ENCODE data around the gene AAGAB. TPM values are rescaled to one million over a fixed set of nuclear protein-coding genes. Genes with fewer than 3 reads are reported as not detected.

Gene AAGAB
- total RNA-seq, 1 experiment from 2014 or later = 40.1 TPM

- H2BK12ac ChIP-seq (ENCODE audit: insufficient read length, low read depth, low read length) = no peak overlapping the region
- no peaks in the 10 kb centered on the region for H3K27me3 Mint-ChIP-seq (ENCODE audit: low read depth)
- H2BK15ac ChIP-seq (ENCODE audit: low read depth, low read length) = no peak overlapping the region
- H3K4me2 ChIP-seq (ENCODE audit: insufficient read depth, insufficient read length, low read length) = no peak overlapping the region
- no peaks in the 10 kb centered on the region for H3K79me1 ChIP-seq (ENCODE audit: insufficient read depth, low read depth, low read length, poor library complexity, severe bottlenecking)
- no peak overlapping the region for H2BK20ac ChIP-seq (ENCODE audit: low read depth, low read length, poor library complexity, severe bottlenecking)
- no peak overlapping the region for H4K8ac ChIP-seq (replicated peaks; ENCODE audit: insufficient read length, low read depth, low read length)
- TF ChIP-seq CTCF (conservative IDR thresholded peaks at IDR 0.05) = no peak
- no peak overlapping the region for H4K5ac ChIP-seq (ENCODE audit: insufficient read length, low read depth, low read length)
- H2BK120ac ChIP-seq (ENCODE audit: low read depth, low read length, poor library complexity, severe bottlenecking) = no peak overlapping the region
- H3K4me1 ChIP-seq (ENCODE audit: insufficient read depth, low read length) = peaks cover 12% of the 10 kb centered on the region; the same call in 1 of the 2 replicates
- H3K27ac Mint-ChIP-seq = 0 out of 7 replicates have a peak overlapping the region, but pooled peaks of 1 of the 3 experiments have one; percentile 7
- H3K27ac ChIP-seq (ENCODE audit: insufficient read length, low read depth, low read length) = no peak overlapping the region
- no peak overlapping the region for H3K23ac ChIP-seq (ENCODE audit: insufficient read length, low read depth, low read length)
- no peak overlapping the region for H2AK5ac ChIP-seq (ENCODE audit: insufficient read length, low read length)
- no peak for DNase-seq
- H3K4me3 Mint-ChIP-seq = no peak overlapping the region
- no CpG with 5 or more reads among the region's 4 CpGs for WGBS (ENCODE audit: extremely low coverage, insufficient read length, low lambda C conversion rate)
- no peak overlapping the region for H2BK5ac ChIP-seq (ENCODE audit: insufficient read length, low read length)
- no peak overlapping the region for H2AFZ ChIP-seq (ENCODE audit: low read length)
- peaks cover 10 to 52% (median 21%) of the 10 kb centered on the region in 3 experiments for H3K36me3 Mint-ChIP-seq (ENCODE audit: insufficient read depth in 1 of 3, low read depth in 3 of 3)
- no peak overlapping the region for H3K18ac ChIP-seq (ENCODE audit: insufficient read length, low read depth, low read length)
- no peaks in the 10 kb centered on the region for H3K9me3 ChIP-seq (ENCODE audit: control insufficient read depth, low read depth, low read length)
- H3K9ac ChIP-seq (ENCODE audit: extremely low read depth, insufficient read length, low read length) = no peak overlapping the region
- no peaks in the 10 kb centered on the region for H3K79me2 ChIP-seq (ENCODE audit: insufficient read depth, low read length)
- no peaks in the 10 kb centered on the region for H3K23me2 ChIP-seq (ENCODE audit: insufficient read length, low read depth, low read length, poor library complexity, severe bottlenecking)
- H3K14ac ChIP-seq (ENCODE audit: insufficient read depth, low read length) = no peak overlapping the region
- H4K91ac ChIP-seq (ENCODE audit: insufficient read length, low read depth, low read length) = no peak overlapping the region
- H3K9me3 Mint-ChIP-seq = no peaks in the 10 kb centered on the region; a peak in 1 of 5 replicates
- H3K56ac ChIP-seq (ENCODE audit: insufficient read length, low read depth, low read length) = no peak overlapping the region
- no peak overlapping the region for H3T11ph ChIP-seq (ENCODE audit: low read length)
- H3K27me3 ChIP-seq (ENCODE audit: insufficient read depth, low read length) = no peaks in the 10 kb centered on the region
- no peak overlapping the region for H3K4ac ChIP-seq (ENCODE audit: low read depth, low read length)
- peaks cover 46 to 54% of the 10 kb centered on the region in 2 experiments for H3K4me1 Mint-ChIP-seq
- H4K20me1 ChIP-seq (ENCODE audit: control insufficient read depth, insufficient read depth, insufficient read length) = no peaks in the 10 kb centered on the region
Measured at GRCh38 chr15:67171471-67171870, 83.0 kb downstream of the AAGAB start.
